ENCODE measurements around the gene PALM.

Gene PALM

DNA sequence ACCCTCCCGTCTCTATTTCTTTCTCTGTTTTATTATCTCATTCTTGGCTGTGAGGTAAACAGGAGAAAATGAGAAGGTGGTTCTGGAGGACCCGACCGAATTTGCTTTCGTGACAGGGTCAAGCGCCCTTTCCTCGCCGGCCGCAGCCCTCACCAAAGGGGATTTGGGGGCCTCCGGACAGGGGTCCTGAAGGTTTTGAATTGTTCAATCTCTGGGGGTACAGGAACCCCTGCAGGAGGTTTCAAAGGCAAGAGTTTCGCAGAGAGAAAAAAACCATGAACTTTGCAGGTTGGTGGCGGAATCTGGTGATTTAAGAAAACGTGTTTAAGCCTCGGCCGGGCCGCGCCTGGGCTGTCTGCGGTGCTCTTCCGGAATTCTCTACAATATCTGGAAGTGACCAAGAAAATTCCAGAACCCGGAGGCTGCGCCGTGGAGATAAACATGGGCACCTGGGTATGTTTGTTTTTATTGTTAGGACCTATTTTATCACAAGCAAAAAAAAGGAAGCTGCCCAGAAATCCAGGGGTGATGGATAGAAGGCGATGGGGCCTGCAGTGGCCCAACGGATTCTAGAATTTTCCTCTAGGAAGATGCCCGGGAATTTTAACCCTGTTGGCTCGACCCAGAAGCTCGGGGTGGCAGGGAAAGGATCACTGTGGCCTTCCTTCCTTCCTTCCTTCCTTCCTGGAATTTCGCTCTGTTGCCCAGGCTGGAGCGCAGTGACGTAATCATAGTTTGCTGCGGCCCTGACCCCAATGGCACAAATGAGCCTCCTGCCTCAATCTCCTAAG, 74.3 kb downstream of the PALM start:
- no peak for DNase-seq (ENCODE audit: low spot score)

DNA sequence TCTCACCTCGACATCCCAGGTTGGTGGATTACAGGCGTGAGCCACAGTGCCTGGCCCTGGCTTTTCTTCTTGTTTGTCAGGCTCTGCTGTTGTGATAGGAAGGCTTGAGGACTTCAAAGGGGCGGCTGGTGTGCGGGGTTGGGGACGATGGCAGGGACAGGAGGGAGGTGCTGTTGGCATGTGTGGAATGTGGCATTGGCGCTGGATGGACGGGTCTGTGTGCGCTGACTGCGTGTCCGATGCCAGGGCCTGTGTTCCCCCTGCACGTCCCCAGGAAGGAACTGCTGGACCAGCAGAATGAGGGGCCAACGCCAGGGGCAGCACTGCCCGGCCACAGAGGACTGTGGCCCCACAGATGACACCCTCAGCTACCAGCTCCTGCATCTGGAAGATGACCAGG, 75.8 kb downstream of the PALM start:
- no peak for DNase-seq (ENCODE audit: low spot score)

DNA sequence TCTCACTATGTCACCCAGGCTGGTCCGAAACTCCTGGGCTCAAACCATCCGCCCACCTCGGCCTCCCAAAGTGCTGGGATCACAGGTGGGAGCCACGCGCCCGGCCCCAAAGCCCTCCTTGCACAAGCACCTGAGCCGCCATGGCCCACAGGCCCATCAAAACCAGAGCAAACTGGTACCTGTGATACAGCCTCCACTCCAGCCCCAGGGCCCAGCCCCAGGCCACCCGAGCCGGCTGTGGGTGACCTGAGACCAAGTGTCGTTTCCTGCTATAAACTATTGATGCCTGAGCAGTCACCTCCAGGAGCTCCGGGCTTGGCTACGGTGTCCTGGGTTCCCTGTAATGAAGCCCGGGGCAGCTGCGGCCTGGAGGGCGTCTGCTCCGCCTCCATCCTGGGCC, 78.8 kb downstream of the PALM start:
- no peak for DNase-seq (ENCODE audit: low spot score)

DNA sequence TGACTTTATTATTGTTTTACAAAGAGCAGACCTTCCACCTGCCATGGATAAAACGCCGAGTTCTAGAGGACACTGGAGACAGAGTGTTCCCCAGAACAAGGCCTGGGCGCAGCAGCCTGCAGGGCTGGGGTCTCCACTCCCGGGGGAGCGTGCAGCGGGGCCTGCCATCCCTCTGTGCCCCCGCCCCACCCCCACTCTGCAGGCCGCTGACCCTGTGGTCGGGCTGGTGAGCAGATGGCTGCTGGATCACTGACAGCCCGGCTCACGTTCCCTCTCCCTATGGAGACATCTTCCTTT, 79.9 kb downstream of the PALM start:
- DNase-seq (ENCODE audit: low spot score): no peak

DNA sequence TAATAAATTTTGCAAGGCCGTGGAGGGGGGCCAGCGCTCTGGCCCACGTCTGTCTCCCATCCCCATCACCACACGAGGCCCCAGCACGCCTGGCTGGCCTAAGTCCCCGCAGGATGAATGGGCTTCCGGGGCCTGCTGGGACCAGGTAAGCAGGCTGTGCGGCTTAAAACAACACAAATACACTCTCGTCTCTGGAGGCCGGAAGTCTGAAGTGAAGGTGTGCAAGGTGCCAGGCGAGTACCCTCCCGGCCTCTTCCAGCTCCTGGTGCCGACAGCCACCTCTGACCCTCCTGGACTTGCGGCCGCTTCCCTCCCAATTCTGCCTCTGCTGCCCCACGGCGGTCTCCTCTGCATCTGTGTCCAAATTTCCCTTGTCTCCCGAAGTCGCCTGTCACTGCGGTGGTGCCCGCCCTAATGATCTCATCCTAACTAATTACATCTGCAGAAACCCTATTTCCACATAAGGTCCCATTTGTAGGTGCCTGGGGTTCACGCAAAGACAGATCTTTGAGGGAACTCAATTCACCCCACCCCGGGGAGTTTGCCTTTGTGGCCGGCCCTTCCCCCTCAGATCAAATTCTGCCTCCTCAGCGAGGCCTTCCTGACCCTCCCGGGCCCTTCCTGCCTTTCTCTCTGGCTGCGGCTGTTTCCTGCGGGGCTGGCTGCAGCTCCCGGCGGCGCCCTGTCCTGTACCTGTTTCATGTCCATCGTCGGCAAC, 80.4 kb downstream of the PALM start:
- DNase-seq (ENCODE audit: low spot score): no peak

DNA sequence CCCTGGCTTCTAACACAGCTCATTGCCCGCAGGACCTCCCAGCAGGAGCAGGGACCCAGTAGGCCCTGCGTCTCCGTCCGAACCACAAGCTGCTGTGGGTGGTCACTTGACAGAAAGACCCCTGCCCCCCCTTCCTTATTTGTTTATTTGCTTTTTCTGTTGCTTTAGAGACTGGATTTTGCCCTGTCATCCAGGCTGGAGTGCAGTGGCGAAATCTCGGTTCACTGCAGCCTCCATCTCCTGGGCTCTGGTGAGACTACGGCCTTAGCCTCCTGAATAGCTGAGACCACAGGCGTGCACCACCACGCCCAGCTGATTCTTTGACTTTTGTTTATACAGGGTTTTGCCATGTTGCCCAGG, 80.9 kb downstream of the PALM start:
- DNase-seq (ENCODE audit: low spot score): no peak

DNA sequence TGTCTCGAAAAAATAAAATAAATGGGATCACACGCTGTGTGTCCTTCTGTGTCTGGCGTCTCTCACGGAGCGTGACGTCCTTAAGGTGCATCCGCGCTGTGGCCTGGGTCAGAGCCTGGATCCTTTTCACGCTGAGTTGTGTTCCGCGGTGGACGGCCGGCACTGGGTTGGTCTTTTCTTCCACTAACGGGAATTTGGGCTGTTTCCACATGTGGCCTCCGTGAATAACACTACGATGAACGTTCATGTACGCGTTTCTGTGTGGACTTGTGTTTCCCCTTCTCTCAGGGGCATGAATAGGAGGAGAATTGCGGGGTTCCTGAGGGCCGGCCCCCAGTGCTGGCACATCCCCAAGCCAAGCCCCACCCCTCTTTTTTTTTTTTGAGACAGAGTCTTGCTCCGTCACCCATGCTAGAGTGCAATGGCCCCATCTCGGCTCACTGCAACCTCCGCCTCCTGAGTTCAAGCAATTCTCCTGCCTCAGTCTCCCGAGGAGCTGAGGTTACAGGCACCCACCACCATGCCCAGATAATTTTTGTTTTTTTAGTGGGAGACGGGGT, 82.4 kb downstream of the PALM start:
- DNase-seq (ENCODE audit: low spot score): no peak

DNA sequence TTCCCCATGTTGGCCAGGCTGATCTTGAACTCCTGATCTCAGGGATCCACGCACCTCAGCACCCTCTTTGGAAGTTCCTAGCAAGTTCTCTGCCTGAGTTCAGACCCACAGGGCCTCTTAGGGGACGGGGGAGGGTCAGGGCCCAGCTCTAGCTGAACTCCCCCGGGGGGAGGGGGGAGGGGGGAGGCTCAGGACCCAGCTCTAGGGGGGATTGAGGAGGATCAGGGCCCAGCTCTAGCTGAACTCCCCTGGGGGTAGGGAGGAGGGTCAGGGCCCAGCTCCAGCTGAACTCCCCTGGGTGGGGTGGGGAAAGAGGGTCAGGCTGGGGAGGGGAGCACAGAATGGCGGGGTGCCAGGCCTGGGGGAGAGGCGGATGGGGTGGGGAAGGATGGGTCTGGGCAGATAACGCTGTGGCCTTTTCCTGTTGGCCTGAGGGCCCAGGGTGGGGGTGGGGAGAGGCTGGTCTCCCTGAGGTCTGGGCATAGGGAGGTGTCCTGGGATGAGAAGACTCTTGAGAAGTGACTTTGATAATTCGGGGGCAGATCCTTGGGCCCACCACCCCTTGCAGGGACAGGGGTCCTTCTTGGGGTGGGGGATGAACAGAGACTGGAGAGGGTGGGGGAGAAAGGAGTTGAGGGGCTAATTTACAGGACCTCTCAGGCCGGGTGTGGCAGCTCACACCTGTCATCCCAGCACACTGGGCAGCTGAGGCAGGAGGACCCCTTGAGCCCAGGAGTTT, 83.0 kb downstream of the PALM start:
- no peak for DNase-seq (ENCODE audit: low spot score)

DNA sequence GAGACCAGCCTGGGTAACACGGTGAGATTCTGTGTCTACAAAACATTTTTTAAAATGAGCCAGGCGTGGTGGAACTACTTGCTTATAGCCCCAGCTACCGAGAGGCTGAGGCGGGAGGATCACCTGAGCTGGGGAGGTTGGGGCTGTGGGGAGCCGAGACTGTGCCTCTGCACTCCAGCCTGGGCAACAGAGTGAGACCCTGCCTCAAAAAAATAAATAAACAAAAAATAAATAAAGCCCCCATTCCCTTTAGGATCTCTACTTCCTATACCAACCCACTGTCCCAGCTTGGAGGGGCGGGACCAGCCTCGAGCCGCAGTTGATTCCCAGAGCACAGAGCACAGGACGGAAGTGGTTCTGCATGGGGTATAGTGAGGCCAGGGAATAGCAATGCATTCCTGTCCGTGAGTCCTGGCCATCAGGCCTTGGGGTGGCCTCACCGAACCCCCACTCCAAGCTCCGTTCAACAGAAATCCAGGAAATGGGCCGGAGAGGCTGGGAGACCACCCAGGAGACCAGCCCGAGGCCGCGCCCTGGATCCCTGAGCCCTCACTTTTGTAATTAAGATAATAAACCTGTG, 83.7 kb downstream of the PALM start:
- no peak for DNase-seq (ENCODE audit: low spot score)

DNA sequence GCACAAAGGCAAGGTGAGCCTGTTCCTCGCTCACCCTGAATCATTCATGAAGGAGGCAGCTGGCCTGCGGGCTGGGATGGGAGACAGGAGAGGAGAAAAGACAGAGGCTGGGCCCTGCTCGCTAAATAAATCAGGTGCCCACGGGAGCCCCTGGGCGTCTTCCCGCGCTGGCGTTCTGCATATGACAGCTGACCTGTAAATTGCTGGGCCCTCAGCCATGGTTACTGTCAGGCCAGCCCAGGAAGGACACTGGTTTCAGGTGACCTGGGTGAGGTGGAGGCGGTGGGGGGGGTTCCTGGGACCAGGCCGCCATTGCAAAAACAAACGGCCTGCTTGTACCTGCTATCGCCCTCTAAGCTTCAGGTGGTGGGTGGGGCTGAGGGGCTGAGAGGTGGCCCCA, 85.1 kb downstream of the PALM start:
- no peak for DNase-seq (ENCODE audit: low spot score)

DNA sequence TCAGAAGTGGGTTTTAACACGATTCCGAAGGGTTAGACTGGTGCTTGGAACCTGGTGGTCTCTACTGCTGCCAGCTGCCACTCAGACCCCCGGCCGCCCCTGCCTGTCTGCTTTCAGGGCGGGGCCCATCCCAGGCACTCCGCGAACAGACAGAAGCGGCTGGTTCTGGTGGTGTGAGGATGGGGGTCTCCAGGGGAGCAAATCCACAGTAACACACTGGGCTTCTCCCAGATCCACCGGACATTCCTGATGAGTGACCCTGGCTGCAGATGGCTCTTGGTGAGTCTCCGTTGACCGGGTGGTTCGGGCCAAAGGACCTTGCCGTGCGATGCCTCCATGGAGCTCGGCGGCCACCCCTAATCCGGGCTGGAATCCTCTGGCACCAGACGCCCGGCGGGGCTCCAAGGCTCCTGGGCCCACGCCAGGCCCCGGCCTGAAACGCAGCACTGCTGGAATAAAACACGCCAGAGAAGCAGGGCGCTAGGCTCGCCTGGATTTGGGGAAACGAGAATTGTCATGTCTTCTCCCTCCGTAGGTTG, 86.4 kb downstream of the PALM start:
- DNase-seq (ENCODE audit: low spot score): no peak

DNA sequence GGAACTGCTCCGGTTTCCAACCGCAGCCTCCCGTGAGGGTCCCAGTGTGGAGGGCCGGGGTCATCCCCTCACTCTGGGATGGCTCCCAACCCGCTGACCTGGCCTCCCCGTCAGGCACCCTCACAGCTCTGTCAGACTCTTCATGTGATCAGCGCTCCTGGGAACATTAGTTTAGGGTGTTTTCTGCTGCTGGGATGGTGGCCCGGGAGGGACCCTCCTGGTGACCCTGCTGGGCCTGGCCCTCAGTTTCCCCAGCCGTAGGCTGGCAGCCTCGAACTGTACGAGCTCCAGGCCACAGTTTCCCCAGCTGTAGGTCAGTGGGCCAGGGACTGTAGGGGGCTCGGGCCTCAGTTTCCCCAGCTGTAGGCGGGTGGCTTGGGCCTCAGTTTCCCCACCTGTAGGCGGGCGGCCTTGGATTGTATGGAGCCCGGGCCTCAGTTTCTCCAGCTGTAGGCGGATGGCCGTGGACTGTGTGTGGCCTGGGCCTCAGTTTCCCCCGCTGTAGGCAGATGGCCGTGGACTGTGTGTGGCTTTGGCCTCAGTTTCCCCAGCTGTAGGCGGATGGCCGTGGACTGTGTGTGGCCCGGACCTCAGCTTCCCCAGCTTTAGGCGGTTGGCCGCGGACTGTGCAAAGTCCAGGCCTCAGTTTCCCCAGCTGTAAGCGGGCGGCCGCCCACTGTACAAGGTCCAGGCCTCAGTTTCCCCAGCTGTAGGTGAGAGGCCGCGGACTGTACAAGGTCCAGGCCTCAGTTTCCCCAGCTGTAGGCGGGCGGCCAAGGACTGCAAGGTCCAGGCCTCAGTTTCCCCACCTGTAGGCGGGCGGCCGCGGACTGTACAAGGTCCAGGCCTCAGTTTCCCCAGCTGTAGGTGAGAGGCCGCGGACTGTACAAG, 87.2 kb downstream of the PALM start:
- DNase-seq (ENCODE audit: low spot score): no peak

DNA sequence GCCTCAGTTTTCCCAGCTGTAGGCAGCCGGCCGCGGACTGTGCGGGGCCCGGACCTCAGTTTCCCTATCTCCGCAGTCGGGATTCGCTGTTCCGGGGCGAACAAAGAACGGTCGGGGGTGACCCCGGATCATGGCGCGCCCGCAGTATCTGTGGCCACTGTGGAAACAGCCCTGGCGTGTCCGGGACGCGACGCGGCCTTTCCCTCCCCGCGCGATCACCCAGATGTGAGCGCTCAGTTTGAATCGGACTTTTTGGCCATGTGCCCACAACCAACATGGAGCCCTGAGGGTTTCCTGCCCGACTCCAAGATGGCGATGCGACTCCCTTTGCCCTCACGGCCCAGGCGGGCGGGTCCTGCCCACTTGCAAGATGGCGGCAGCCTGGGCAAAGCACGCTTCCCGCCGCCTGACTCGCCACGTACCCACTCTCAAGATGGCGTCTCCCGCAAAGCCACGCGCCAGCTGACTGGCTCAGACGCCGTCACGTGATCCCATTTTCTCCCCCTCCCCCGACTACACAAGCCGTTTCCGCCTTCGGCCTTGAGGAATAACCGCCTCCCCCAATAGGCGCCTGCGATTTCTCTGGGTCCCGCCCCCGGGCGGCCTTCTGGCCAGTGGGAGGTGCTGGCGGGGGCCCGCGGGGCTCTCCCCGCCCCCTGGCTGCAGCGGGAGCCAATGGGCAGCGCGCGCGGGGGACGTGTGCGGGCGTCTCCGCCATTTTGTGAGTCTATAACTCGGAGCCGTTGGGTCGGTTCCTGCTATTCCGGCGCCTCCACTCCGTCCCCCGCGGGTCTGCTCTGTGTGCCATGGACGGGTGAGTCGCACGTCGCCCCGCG, 88.2 kb downstream of the PALM start, which contains the start of gene PTBP1:
Gene PTBP1, plus strand, starts transcription at position 761 of the 836 bp plus-strand sequence. Its CDS starts 46 bp downstream, at position 807.
- peak; percentile 99 for DNase-seq (ENCODE audit: low spot score)
